GM19240 (cell line): ENCODE results near the gene SMIM15.

Experiments
- DNase-seq: peaks from one replicate; pipeline ENCODE4 v3.0.0; 2011; ENCODE audit warnings: low spot score; ENCODE audit not compliant: insufficient read length

SMIM15 gene

DNA sequence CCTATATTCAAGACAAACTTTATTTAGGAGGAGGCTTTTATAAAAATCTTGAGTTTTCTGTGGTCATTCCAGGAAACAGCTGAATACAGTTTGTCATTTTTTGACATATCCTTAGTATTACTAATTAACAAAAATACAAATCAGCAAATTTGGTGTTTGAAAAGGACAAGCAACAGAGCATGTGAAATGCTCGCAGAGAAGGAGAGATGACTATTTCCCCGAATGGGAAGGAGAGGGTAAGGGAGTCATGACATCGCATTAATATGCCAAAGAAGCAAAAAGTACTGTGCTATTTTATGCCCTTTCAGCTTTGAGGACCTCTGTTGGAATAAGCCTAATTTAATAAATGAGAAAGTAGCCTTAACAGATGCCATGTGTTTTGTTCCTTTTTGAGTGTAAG lies 1.8 kb downstream of the SMIM15 start:
- DNase-seq = no peak

DNA sequence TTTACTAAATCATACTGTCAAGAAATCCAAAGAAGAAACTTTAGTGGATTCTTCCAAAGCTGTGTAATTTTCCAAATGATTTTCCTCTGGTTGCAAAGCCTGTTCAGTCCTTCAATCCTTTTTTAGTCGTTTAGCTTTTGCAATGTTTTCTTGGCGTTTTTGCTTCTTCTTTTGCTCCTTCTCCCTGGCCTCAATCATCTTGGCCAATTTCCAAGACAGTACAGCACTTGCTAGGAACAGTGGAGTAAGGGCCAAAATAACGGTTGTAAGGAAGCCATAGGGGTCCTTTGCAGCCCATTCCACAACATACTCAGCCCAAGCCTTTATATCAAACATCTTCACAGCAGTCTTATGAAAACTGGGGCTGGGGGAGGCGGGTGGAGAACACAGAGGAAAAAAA lies 2.4 kb downstream of the SMIM15 start:
- DNase-seq = no peak

DNA sequence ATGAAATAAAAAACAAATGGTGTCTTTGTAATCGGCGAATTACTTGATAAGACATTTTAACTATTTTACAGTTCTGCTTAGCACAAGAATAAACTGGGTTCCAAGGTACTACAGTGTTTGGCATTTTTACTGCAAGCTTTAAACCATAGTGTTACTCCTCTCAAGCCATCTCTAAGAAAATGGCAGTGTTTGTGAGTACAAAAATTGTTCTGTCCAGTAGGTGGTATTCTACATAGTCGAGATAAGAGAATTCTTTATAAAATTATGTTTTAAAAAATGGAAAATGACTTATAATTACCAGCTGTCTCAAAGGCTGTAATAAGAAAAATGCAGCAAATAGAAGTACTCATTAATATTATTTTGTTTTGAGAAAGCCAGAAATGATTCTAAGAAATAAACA lies 3.2 kb downstream of the SMIM15 start:
- DNase-seq = no peak

DNA sequence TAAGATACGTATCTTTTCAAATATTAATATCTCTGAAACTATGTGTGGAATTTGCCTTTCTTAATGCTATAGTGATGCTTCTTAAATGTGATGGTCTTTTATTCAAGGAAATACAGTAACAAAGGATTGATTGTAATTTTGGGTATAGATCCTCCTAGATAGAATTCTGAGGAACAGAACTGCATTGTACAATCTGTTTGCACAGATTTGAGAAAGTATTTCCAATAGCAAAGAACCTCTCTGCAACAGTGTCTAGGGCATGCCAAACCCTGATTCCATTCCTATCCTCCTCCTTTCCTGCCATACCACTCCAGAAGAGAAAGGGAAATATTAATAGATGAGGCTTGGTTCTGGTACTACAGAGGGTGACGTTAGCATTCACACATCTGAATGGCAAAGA lies 10.4 kb downstream of the SMIM15 start:
- no peak for DNase-seq

DNA sequence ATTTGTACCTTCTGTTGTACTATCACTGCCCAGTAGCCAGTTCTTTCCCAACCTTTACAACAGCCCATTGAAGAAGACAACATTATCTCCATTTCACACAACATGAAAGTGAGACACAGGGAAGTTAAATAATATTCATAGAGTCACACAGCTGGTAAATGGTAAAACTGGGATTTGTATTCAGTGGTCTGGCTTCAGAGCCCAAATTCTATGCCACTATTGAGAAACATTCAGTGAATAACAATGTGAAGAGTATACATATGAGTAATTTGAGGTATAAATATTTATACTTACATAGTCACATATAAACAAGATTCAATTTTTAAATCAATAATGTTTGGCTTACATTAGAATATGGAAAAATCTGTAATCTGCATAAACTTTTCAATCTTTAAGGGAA lies 13.8 kb downstream of the SMIM15 start:
- DNase-seq = no peak

DNA sequence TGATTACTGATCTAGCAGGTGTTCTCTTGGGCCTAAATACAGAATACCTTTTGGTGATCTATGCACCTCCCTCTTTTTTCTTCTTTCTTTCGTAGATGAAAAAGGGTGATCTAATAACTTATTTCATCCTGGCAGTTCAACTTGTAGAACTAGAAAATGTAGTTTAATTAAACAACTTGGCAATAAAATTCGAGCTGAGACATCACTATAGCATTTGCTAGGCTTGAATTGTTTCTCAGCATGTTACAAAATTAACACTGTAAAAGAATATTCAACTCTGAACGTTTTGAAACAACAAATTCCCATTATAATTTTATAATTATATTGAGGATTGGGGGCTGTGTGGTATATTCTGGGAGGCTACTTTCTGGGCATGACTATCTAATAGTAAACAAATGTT lies 19.5 kb downstream of the SMIM15 start:
- no peak for DNase-seq

DNA sequence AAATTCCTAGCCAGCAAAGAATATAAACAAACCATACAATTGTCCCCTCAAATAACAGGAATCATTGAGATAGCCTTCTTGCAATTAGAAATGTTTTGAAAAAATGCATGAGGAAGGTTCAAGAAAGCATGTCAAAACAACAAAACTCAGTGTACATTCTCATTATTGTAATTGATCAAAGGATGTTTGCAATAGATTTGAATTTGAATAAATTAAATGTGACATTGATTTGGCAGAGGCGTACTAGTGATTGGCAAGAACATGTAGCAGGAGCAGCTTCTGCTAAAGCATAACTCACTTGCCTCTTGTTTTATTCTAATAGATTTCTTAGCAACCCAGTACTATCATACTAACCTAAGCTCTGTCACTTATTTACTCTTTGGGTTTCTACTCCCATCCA lies 19.9 kb downstream of the SMIM15 start:
- no peak for DNase-seq

DNA sequence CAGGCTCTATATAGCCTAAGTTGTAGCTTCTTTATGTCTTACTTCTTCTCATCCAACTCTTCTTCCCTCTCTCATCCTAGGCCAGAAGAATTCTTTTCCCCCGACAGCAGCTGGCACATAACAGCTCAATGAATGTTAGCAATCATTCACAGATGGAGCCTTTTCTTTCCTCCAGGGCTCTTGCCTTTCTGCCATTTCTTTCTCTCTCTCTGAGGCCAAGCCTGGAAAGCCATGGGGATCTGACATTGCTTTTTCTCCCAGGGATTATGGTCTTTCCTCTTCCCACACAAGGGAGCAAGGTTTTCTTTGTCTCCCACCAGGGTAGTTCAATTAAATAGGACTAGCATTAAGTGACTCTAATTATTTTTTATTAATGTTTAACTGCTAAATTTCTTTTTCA lies 20.5 kb downstream of the SMIM15 start:
- no peak for DNase-seq

DNA sequence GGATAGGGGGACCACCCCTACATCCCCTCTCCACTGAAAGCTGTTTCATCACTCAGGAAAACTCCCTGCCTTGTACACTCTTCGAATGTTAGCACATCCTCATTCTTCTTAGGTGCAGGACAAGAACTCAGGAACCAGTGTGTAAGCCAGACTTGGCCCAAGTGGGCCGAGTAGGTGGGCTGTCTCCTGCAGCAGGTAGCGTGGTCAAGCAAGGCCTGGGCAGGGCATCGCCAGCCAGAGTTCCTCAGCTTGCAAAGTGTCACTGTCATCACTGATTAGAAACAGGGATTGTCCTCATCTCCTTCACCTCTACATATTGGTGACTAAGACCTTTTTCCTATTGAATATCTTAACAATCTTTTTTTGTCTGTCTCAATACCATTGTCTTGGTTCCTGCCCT lies 22.3 kb downstream of the SMIM15 start:
- no peak for DNase-seq

DNA sequence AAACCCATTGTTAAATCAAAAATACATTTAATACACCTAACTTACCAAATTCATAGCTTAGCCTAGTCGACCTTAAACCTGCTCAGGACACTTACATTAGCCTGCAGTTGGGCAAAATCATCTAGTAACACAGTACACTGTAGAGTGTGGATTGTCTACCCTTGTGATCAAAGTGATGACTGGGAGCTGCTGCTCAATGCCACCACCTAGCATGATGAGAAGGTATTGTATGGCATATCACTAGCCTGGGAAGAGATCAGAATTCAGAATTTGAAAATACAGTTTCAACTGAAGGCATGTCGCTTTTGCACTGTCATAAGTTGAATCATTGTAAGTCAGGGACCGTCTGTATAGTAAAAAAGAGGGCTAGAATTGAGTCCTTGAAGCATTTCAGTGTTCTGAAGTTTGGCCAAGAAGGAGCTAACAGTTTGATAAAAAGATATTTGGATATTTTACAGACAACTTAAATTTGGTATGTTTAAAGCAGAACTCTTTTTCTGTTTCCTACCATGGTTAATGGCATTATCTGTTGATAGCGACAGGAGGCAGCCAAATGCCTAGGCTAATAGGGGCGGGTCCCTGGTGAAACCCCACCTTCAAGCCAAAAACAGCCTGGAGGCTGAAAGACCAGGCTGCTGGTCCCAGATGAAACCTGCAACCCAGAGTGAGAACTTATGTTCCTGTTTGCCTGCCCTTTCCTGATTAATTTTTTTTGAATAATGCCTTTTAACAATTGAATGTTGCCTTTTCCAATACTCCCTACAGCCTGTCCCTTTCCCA lies 23.0 kb downstream of the SMIM15 start:
- no peak for DNase-seq

DNA sequence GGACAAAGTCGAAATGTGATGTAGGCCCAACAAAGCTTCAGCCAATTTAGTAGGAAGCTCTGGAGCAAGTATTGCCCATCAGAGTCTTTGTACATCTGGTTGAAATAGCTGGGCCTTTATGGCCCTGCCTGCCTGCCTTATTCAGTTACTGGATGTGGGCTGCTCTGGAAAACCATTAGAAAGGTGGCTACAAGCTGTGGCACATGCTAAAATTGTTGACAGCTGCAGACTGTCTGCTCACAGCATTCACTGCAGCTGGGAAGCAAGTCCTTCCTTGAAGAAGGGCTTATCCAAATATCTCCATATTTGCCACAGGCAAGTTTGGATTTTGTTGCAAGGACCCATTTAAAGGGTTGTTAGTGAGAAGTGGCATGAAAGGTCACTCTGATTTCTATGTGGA lies 24.4 kb downstream of the SMIM15 start:
- no peak for DNase-seq

DNA sequence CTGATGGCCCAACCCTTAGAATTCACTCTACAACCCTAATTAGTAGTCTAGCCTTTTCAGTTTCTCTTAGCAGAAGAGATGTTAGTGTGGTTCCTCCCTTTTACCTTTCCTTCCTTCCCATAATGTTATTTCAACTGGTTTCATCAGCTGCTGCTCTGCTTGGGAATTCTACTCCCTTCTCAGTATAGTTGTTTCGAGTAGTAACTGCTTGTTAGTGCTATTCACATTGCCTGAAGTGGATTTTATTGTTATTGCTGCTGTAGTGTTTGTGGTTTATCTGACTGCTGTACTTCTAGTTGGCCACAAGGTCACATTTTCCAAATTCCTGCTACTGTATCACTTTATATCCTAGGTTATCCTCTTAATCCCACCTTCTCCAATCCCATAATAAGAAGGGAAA lies 29.7 kb downstream of the SMIM15 start:
- DNase-seq = no peak

DNA sequence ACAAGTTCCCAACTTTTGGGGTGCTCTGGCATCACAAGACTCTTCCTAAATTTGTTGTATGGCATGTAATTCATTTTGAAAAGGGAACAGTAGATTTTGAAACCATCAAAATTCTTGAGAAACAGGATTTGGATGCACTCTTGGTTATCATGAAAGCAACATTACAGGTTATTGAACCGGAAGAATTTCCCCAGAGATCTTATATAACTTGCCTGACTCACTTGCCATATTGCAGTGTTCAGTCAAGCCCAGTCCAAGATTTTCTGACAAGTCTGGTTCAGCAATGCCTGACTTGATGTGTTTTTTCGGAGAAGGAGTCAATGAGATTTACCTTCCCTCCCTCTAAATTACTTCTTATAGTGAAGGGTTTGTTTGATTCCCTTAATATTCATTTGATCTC lies 32.0 kb downstream of the SMIM15 start:
- DNase-seq = no peak

DNA sequence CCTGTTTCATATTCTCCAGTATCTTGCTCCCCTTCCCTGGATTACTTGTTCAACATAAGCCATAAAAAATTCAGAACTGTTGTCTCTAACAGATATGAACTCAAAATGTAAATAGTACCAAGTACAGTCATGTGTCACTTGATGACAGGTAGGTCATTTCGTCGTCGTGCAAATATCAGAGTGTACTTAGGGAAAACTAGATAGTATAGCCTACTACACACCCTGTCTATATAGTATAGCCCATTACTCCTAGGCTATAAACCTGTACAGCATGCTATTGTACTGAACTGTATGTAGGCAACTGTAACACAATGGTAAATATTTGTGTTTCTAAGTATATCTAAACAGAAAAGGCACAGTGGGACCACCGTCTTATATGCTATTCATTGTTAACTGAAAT lies 39.1 kb downstream of the SMIM15 start:
- DNase-seq = no peak

DNA sequence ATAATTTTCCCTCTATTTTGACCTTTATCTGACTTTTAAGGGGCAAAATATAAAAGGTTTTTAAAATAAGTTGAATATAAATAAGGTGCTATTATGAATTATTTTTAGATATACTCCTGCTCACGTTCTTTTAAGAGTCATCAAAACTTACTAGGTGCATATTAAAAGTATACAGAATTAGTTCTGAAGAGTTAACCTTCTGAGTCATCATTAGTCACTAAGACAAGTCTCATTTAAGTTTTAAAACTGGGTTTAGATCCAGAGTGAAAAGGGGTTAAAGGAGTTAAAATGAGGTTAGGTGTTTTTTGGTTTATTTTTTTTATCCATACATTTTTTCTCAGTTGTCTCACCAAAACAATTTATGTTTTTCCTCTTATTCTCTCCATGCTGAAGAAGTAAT lies 41.7 kb downstream of the SMIM15 start:
- DNase-seq = no peak

DNA sequence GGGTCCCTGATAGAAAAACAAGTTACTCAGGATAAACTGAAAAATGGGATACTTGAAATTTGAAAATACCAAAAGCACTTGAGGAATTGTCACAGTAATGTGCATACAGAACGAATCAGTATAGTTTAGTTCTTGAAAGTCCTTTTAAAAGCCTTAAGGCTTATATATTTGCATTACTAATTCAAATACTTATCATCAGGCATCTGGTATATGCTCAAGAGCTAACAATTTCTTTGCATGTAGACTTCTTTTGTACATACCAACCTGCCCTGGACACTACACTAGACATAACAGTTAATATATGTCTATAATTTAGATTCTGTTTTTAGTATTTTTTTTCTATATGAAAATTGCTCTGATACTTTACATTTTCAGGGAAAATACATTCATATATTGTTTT lies 43.2 kb downstream of the SMIM15 start:
- no peak for DNase-seq

DNA sequence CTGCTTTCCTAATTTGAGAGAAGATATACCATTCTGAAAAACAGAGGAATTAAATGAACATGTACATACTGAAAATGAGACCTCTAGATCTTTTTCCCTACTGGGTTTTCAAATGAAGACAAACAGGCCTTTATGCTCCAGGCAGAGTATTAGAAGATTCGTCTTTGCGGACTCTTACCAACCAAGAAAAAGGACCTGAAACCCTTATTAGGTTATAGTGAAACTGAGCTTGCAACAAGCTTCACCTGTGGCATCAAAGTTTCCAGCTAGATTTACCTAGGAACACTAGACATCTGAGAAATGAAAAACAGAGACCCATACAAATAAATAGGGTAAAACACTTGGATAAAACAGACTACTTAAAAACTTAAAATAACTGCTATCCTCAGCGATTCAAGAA lies 46.3 kb downstream of the SMIM15 start:
- no peak for DNase-seq

DNA sequence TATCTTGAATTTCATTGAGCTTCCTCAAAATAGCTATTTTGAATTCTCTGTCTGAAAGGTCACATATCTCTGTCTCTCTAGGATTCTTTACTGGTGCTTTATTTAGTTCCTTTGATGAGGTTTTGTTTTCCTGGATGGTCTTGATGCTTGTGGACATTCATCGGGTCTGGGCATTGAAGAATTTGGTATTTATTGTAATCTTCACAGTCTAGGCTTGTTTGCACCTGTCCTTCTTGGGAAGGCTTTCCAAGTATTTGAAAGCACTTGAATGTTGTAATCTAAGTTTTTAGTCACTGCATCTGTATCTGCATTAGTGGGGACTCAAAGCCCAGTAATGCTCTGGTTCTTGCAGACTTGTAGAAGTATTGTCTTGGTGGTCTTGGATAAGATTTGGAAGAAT lies 47.8 kb downstream of the SMIM15 start:
- no peak for DNase-seq
